ENCODE data around the gene GNB1.

- TF ChIP-seq CTCF (IDR thresholded peaks at IDR 0.05) (no peak), POLR2A (IDR thresholded peaks at IDR 0.05) (no peak), EP300 (IDR thresholded peaks at IDR 0.05) (no peak), POLR2AphosphoS5 (IDR thresholded peaks at IDR 0.05) (no peak)
These were observed 102.8 kb downstream of the GNB1 start for GRCh38 chr1:1788136-1788535.

All from upper lobe of left lung (tissue), 4 donors.